Glomerular visceral epithelial cell (primary cell): ENCODE measurements around the gene PRELID1.
"Not testable (repeated sequence)": the region's sequence is repeated elsewhere in the genome, so short reads cannot be mapped to it uniquely, and the experiment has no call there.

Source experiments
- DNase-seq: peaks from one replicate; pipeline ENCODE4 v3.0.0-alpha.2; 2016; ENCODE audit errors: extremely low spot score

Gene PRELID1

GRCh38 chr5:177303121-177303924, at the start of gene PRELID1, which contains the start of gene RAB24:
Gene PRELID1, plus strand, starts transcription at chr5:177303799. Its CDS starts 187 bp downstream, at chr5:177303986.
Gene RAB24, minus strand, starts transcription at chr5:177303719. Its CDS starts 431 bp downstream, at chr5:177303288.
- peak; percentile 89 for DNase-seq

DNA sequence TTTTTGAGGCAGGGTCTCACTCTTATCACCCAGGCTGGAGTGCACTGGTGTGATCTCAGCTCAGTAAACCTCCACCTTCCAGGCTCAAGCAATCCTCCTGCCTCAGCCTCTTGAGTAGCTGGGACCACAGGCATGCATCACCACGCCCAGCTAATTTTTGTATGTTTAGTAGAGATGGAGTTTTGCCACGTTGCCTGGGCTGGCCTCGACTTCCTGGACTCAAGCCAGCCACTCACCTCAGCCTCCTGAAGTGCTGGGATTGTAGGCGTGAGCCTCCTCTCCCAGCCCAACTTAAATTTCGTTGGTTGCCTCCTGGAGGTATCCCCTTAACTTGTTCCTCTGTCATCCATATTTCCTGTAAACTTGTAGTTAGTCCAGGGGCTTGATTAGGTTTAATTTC, 47.3 kb upstream of the PRELID1 start:
- DNase-seq, result peak; percentile 27

DNA sequence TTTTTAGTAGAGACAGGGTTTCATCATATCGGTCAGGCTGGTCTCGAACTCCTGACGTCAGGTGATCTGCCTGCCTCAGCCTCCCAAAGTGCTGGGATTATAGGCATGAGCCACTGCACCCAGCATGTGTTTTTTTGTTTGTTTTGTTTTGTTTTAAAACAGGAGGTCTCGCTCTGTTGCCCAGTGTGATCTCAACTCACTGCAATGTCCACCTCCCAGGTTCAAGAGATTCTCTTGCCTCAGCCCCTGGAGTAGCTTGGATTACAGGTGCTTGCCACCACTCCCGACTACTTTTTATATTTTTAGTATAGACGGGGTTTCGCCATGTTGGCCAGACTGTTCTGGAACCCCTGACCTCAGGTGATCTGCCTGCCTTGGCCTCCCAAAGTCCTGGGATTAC, 44.9 kb upstream of the PRELID1 start:
- DNase-seq, result not testable (repeated sequence)

GRCh38 chr5:177260961-177261360, 42.6 kb upstream of the PRELID1 start:
- DNase-seq, result no peak

- DNase-seq, result no peak
Observed at GRCh38 chr5:177261510-177261909, 42.1 kb upstream of the PRELID1 start.

DNA sequence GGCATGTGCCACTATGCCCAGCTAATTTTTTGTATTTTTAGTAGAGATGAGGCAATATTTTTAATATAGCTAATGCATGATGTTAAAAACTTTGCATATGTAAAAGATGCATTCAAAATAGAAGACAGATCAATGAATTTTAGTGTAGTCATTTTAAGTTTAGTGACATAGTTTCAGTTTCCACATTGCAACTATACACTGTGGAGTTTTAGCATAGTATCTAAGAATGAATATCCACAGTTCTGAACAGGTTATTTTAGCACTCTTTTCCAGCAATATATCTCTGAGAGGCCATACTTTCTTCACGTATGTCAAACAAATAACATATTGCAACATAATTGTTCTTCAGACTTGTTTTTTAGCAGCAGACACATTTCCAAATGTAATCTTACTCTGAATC, 39.4 kb upstream of the PRELID1 start:
- DNase-seq, result no peak

DNA sequence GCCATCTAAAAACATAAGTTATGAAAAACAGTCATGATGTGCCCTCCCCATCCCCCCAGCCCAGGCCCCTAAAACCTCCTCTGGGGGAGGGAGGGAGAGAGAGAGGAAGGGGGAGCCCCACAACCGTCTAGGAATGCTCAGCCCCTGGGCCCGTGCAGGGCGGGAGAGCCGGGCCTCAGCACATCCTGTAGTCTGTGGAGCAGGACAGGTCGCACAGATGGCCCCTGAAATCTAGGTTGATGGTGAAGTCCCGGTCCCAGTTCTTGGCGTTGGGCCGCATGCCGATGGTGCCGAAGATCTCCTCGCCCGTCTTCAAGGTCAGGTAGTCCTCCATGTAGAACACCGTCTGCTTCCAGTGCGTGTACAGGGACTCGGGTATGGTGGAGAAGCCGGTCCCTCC, 38.2 kb upstream of the PRELID1 start:
- no peak for DNase-seq

- no peak for DNase-seq
Observed at GRCh38 chr5:177269232-177269895, 34.2 kb upstream of the PRELID1 start.

DNA sequence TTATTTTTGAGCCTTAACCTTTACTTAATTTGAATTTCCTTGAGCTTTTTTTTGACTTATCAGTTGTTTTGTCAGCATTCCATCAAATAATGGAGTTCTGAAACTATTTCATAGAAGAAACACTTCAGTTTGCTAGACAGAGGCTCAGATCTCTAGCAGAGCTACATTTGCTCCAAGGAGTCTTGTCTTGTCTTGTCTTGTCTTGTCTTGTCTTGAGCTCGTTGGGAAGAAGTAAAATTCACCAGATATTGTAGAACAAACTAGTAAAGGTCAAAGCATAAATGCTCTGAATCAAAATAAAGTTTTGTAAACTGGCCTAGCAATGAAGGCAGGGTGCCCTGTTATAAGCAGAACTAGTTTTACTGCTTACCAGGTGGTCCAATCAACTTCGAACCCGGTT, 33.6 kb upstream of the PRELID1 start:
- DNase-seq, result no peak

DNA sequence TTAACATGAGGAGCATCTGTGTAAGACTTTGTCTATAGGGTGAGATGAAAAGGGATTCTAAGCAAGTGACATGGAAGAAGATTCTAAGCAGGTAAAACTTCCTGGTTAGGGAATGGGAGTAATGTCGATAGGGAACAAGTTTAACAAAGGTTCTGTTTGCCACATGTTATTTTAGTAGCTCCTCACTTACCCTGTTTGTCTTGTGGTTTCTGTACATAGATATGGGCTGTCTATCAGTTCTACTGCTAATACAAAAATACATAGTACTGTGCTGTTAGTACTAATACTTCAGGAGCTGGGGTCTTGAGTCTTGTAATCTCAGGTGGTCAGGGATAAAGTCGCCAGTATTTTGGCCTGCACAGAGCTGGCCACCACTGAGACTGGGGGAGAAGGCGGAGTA, 32.9 kb upstream of the PRELID1 start:
- no peak for DNase-seq

DNA sequence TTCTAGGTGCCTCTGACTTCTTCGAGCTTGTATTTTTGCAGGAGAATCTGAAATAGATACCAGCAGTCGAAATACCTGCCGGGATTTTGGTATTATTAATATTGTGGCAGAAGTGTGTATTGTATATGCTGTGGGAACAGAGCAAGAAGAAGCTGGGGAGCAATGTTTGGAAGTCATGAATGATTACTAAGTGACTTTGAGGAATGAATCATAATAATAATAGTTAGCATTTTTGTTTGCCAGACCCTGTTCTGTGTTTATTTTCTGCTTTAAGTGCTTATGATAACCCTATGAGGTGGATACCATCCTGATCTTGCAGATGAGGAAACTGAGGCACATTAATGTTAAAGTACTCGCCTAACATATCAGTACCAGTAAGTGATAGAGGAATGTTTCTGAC, 32.5 kb upstream of the PRELID1 start:
- no peak for DNase-seq

- DNase-seq, result no peak
Observed at GRCh38 chr5:177275883-177276282, 27.7 kb upstream of the PRELID1 start.

- DNase-seq, result peak; percentile 24
Observed at GRCh38 chr5:177276886-177277285, 26.7 kb upstream of the PRELID1 start.

GRCh38 chr5:177288191-177288590, 15.4 kb upstream of the PRELID1 start:
- DNase-seq, result no peak

DNA sequence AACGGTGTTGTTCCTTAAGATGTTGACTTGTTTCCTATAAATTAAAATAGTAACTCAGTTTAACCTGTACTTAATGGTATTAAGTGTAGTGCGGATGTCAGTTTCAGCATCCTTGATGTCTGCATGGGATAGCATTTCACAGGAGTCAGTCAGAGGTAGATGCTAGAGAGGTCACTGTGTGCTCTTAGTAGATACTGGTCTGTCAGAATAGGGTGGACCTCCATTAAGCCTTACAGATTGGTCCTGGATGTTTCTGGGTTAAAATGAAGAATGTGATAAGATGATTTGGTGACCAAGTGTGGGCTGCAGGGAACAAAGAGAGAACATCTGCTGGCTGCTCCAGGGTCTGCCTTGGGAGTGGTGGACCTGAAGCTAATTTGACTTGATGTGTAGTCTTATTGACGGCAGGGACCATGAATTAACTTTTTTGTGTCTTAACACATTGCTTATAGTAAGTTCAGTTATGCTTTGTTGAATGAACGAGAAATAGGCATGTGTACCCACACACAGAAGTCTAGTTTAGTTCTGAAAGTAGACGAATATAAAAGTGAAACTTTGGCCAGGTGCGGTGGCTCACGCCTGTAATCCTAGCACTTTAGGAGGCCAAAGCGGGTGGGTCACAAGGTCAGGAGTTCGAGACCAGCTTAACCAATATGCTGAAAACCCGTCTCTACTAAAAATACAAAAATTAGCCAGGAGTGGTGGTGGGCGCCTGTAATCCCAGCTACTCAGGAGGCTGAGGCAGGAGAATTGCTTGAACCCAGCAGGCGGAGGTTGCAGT, 12.6 kb upstream of the PRELID1 start:
- no peak for DNase-seq

DNA sequence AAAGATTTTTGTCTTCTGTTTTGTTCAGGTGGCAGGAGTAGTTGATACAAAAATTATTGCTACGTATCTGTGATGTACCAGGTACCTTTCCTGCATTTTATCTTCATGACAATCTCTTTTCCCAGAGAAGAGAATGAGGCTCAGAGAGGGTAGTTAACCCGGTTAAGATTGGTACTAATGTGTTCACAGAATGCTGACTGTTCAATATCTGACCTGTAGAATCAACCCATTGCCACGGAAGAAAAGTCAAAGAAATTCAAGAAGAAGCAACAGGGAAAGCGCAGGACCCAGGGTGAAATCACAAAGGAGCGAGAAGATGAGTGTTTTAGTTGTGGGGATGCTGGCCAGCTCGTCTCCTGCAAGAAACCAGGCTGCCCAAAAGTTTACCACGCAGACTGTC, 11.9 kb upstream of the PRELID1 start:
- no peak for DNase-seq

DNA sequence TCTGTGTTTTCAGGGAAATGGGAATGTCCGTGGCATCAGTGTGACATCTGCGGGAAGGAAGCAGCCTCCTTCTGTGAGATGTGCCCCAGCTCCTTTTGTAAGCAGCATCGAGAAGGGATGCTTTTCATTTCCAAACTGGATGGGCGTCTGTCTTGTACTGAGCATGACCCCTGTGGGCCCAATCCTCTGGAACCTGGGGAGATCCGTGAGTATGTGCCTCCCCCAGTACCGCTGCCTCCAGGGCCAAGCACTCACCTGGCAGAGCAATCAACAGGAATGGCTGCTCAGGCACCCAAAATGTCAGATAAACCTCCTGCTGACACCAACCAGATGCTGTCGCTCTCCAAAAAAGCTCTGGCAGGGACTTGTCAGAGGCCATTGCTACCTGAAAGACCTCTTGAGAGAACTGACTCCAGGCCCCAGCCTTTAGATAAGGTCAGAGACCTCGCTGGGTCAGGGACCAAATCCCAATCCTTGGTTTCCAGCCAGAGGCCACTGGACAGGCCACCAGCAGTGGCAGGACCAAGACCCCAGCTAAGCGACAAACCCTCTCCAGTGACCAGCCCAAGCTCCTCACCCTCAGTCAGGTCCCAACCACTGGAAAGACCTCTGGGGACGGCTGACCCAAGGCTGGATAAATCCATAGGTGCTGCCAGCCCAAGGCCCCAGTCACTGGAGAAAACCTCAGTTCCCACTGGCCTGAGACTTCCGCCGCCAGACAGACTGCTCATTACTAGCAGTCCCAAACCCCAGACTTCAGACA, 9.6 kb upstream of the PRELID1 start:
- DNase-seq, result no peak

GRCh38 chr5:177294632-177295031, 9.0 kb upstream of the PRELID1 start:
- no peak for DNase-seq

- no peak for DNase-seq
Observed at GRCh38 chr5:177295924-177296323, 7.7 kb upstream of the PRELID1 start.

DNA sequence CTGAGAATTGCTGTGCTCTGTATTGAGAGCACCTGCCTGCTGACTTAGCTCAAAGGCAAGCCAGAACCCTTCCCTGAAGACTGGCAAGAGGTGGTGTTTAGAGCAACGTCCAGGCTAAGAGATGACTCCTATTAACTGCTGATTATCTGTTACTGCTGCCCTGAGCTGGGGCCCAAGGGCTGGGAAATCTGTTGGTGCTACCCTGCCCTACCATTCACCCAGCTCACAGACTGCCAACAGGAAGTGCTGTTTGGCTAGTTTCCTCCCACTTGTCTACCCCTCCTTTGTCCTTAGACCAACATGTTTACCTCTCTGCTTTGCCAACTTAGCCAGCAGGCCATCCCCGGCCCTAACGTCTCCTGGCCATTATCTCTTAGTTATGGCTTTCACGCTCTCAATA, 7.0 kb upstream of the PRELID1 start:
- no peak for DNase-seq

- no peak for DNase-seq
Observed at GRCh38 chr5:177297922-177298321, 5.7 kb upstream of the PRELID1 start.

GRCh38 chr5:177299697-177300096, 3.9 kb upstream of the PRELID1 start:
- DNase-seq, result no peak
